Stimulated activated CD4-positive, alpha-beta T cell treated with anti-CD3 and anti-CD28 coated beads, Interleukin-12 subunit alpha, Interleukin-12 subunit beta, amount 100 ng/mL, for 48 hours (primary cell): Measurements from ENCODE around the gene PIP5K1A.

Experiments
- DNase-seq, 3 donors: peaks; one replicate each; pipeline ENCODE4 v3.0.0-alpha.2; 2020; ENCODE audit warnings: low read depth in 2 of 3, low spot score in 1 of 3

The PIP5K1A gene

GRCh38 chr1:151288502-151288901 lies 90.2 kb downstream of the PIP5K1A start:
- DNase-seq: no peak

DNA sequence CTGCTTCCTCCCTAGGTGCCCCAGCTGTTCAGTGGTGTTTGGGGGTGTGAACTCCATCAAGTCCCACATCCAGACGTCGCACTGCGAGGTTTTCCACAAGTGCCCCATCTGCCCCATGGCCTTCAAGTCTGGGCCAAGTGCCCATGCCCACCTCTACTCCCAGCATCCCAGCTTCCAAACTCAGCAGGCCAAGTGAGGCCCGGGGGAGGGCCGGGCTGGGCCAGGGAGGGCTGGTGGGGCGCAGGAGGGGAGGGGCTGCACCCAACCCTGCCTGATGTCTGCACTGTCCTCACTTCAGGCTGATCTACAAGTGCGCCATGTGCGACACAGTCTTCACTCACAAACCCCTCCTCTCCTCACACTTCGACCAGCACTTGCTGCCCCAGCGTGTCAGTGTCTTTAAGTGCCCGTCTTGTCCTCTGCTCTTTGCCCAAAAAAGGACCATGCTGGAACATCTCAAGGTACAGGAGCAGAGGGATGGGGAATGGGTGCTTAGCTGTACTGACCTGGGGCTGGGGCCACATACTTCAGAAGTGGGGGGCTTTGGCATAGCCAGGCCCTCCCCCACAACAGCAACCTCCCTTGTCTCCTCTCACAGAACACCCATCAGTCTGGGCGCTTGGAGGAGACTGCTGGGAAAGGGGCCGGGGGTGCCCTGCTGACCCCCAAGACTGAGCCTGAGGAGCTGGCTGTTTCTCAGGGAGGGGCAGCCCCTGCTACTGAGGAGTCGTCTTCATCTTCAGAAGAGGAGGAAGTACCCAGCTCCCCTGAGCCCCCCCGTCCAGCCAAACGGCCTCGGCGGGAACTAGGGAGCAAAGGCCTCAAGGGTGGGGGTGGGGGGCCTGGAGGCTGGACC lies 91.0 kb downstream of the PIP5K1A start:
- DNase-seq: no peak

GRCh38 chr1:151289991-151290708 lies 91.8 kb downstream of the PIP5K1A start:
- DNase-seq: no peak

DNA sequence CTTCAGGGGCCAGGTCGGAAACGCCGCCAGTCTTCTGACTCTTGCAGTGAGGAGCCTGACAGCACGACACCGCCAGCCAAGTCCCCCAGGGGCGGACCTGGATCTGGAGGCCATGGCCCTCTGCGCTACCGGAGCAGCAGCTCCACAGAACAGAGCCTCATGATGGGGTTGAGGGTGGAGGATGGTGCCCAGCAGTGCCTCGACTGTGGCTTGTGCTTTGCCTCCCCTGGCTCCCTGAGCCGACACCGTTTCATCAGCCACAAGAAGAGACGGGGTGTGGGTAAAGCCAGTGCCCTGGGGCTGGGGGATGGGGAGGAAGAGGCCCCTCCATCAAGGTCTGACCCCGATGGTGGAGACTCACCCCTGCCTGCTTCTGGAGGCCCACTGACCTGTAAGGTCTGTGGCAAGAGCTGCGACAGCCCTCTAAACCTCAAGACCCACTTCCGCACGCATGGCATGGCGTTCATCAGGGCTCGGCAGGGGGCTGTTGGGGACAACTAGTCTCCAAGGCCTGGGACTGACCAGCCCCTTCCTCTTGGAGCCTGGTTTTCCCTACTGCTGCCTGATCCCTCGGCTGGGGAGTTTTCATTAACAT lies 92.5 kb downstream of the PIP5K1A start:
- DNase-seq: no peak

GRCh38 chr1:151292207-151293030 lies 94.1 kb downstream of the PIP5K1A start:
- DNase-seq: no peak

DNA sequence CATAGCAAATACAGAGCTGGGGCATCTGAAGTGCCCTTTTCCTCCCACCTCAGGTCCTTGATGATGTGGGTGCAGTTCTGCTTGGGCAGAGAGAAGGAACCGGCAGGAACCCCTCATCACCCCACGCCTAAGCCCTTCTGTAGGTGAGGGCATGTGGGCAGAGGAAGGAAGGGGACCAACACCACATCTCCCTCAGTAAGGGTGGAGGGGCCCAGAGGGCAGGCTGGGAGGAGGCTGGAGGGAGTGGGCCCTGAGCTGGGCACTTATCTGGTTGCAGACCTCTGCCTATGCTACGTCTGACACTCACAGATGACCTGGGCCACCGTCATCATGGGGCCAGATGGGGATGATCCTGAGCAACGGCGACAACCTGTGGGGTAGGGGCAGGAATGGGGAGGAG lies 94.7 kb downstream of the PIP5K1A start:
- DNase-seq: no peak

DNA sequence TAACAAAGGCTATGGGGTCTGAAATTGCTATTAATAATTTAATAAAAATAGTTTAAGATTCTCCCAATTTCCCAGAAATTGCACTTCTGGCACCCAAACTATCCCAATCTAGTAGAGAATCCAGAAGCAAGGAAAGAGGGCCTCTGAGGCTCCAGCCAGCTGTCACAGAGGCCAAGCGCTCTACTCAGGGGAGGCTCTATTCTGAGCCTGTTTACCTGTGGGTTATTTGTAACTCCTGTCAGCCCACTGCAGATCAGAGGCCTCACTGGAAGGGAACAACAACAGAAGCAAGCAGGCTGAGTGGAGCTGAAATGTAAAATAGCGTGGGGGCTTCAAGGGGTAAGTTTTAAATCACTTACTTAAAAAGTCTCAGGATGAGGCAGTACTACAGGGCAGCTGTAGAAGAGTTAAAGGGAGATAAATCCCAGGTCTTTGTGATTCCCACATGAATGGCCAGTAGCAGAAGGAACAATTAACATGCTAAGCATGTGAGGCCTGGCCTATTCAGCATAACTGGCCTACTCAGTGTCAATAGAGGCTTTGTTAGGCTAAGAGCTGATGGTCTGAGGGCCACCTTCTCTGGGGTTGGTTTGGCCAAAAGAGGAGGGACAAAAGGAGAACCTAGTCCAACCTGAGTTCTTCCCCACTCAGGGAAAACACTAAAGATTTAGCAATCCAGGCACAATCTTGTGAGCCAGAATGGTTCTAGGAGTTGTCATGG lies 96.5 kb downstream of the PIP5K1A start:
- no peak for DNase-seq
